IgD-negative memory B cell (primary cell): ENCODE data around the gene IFITM10. TPM values are rescaled to one million over a fixed set of nuclear protein-coding genes. Genes with fewer than 3 reads are reported as not detected.

ENCODE experiments used
- H3K27ac Mint-ChIP-seq, 3 donors: one replicate each; pipeline ENCODE4 v1.8.0; 2020 to 2022; ENCODE audit warnings: mild to moderate bottlenecking in 3 of 3, mixed read lengths in 3 of 3, moderate library complexity in 1 of 3
- H3K27me3 Mint-ChIP-seq: one replicate; pipeline ENCODE4 v1.8.0; 2021; ENCODE audit warnings: mixed read lengths
- H3K36me3 Mint-ChIP-seq: one replicate; pipeline ENCODE4 v1.8.0; 2020; ENCODE audit warnings: mild to moderate bottlenecking, mixed read lengths
- H3K4me1 Mint-ChIP-seq, 3 donors: one replicate each; pipeline ENCODE4 v1.8.0; 2020 to 2022; ENCODE audit warnings: mixed read lengths in 3 of 3, mild to moderate bottlenecking in 1 of 3
- H3K4me3 Mint-ChIP-seq, 4 donors: one replicate each; pipeline ENCODE4 v1.8.0; 2020 to 2022; ENCODE audit warnings: mild to moderate bottlenecking in 4 of 4, mixed read lengths in 4 of 4, moderate library complexity in 3 of 4
- H3K9me3 Mint-ChIP-seq, 3 donors: one replicate each; pipeline ENCODE4 v1.8.0; 2020 to 2021; ENCODE audit warnings: mixed read lengths in 3 of 3, mild to moderate bottlenecking in 1 of 3
- polyA plus RNA-seq: library from polyadenylated mRNA; unstranded; fragments of 300-500 nt; fragmentation: Illumina TruSeq; gene quantifications from one replicate; pipeline ENCODE4 v1.2.3, GENCODE V29; 2021

IFITM10 gene
- polyA plus RNA-seq, 1 donor from 2014 or later = 0.06 TPM

DNA sequence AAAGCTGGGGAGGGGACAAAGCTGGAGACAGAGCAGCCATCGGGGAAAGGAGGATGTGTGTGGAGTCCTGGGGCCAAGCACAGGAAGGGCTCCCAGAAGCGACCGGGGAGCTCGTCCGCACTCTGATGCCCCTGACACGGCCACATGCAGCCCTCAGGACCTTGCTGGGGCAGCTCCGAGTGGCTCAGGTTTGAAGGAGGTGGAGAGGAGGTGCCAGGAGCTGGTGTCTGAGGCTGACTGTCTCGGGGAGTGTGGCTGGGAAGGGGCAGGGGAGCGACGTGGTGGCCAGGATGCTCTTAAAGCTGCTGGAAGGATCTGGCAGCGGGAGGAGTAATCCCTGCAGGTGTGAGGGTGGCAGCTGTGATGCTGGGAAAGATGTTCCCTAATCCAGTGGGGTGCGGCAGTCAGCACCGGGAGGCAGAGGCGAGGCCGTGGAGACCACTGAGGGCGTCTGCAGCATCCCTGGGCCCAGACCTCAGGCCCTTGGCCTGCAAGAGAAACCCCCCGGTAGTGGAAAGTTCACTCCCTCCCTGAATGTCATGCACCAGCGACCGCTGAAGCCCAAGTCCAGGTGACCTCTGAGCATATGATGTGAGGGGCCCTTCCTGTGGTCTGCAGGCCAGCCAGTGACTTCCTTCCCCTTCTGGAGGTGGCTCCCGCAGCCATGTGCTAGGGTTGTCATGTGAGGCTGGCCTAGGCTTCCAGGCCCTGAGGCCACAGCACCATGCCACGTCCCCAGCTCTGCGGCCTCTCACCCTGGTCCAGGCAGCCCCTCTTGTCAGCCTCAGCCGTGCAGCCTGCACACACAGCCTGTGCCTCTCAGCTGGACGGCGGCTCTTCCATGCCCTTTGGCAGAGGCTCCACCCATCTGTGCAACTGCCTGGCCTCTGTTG lies 30.6 kb upstream of the IFITM10 start:
- Mint-ChIP-seq H3K36me3 (no peaks in the 10 kb centered on the region), H3K27me3 (no peaks in the 10 kb centered on the region), H3K9me3 (no peaks in the 10 kb centered on the region), H3K4me3 (peak overlapping the region in 2 of 4 donors; percentile 67 to 70), H3K4me1 (peaks cover 0 to 16% (median 5%) of the 10 kb centered on the region in 3 donors), H3K27ac (no peak overlapping the region)

DNA sequence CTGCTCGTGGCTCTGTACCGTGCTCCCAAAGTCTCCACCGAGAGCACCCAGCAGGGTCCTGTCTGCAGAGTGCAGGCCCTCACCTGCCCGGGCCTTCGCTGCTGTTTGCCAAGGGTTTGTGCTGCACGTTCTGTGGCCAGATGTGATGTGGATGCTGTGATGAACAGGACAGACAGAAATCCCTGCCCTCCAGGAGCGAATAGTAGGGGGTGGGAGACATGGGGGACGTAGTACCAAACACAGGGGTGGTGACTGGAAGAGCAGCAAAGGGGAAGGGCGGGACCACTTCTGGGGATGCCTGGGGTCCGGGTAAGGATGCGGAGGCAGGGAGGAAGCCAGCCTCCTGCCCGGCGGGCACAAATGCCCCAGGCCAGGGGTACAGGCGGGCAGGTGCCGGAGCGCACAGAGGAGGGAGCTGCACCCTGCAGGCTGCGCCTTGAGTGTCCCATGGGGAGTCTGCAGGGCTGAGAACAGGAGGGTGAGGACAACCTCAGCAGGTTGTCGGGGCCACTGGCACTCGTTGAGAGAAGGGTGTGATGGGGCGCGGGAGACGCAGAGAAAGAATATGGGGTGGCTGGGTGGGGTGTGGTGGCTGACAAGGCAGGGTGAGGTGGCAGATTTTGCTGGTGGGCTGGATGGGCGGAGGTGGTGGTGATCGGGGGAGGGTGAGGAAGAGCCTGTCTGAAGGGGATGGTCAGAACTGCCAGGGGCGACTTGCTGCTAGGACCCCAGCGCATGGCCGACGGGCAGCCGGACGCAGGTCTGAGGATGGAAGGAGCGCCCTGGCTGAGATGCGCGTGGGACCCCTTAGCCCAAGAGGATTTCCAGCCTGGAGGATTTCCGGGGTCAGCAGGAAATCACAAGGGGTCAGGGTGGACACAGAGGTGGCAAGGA lies 29.7 kb upstream of the IFITM10 start:
- Mint-ChIP-seq H3K9me3 (no peaks in the 10 kb centered on the region), H3K4me3 (peak overlapping the region in 1 of 4 donors; percentile 12), H3K27me3 (no peaks in the 10 kb centered on the region), H3K4me1 (peaks cover 0 to 16% (median 5%) of the 10 kb centered on the region in 3 donors), H3K27ac (no peak overlapping the region), H3K36me3 (no peaks in the 10 kb centered on the region)

DNA sequence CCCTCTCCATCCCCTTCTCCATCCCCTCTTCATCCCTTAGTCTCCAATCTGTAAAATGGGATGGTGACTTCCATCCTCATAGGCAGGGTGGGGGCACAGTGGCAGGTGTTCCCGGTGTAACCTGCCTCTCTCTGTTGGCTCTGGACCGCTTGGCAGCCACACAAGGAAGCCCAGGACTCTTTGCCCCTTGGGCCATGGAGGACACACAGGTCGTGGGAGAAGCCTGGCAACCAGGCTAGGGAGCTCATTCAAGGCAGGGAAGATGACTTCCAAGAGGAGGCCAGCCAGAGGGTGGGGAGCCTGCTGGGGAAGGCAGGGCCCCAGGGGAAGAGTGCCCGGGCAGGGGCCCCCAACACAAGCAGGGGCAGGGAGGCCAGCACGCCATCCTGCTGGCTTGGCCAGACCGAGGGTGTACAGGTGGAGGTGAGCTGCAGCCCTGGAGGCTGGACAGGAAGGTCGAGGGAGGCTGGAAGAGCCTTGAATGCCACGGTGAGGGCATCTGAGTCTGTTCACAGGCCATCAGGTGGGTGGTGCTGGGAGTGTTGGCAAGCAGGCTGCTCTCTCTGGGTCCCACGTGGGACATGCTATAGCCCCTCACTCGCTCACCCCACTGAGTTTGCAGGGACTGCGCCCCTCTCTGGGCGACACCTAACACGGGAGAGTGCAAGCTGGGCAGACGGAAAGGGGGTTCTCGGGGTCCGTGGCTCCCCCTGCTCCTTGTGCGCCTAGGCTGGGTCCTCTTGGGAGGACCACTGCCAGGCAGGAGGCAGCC lies 28.8 kb upstream of the IFITM10 start:
- H3K27ac Mint-ChIP-seq = peak overlapping the region in 1 of 3 donors; percentile 36
- H3K36me3 Mint-ChIP-seq = no peaks in the 10 kb centered on the region
- peaks cover 2% of the 10 kb centered on the region for H3K27me3 Mint-ChIP-seq
- H3K4me3 Mint-ChIP-seq = no peak overlapping the region
- no peaks in the 10 kb centered on the region for H3K9me3 Mint-ChIP-seq
- peaks cover 0 to 16% (median 5%) of the 10 kb centered on the region in 3 donors for H3K4me1 Mint-ChIP-seq

GRCh38 chr11:1778141-1778911 lies 27.9 kb upstream of the IFITM10 start:
- peaks cover 0 to 16% (median 8%) of the 10 kb centered on the region in 3 donors for H3K4me1 Mint-ChIP-seq
- no peak overlapping the region for H3K4me3 Mint-ChIP-seq
- H3K27me3 Mint-ChIP-seq = peaks cover 7% of the 10 kb centered on the region
- no peak overlapping the region for H3K27ac Mint-ChIP-seq
- no peaks in the 10 kb centered on the region for H3K36me3 Mint-ChIP-seq
- H3K9me3 Mint-ChIP-seq = no peaks in the 10 kb centered on the region

GRCh38 chr11:1777737-1778136 lies 27.3 kb upstream of the IFITM10 start:
- Mint-ChIP-seq H3K4me3 (no peak overlapping the region), H3K9me3 (no peaks in the 10 kb centered on the region), H3K27me3 (peaks cover 9% of the 10 kb centered on the region), H3K27ac (no peak overlapping the region), H3K4me1 (peaks cover 0 to 14% (median 10%) of the 10 kb centered on the region in 3 donors), H3K36me3 (no peaks in the 10 kb centered on the region)

DNA sequence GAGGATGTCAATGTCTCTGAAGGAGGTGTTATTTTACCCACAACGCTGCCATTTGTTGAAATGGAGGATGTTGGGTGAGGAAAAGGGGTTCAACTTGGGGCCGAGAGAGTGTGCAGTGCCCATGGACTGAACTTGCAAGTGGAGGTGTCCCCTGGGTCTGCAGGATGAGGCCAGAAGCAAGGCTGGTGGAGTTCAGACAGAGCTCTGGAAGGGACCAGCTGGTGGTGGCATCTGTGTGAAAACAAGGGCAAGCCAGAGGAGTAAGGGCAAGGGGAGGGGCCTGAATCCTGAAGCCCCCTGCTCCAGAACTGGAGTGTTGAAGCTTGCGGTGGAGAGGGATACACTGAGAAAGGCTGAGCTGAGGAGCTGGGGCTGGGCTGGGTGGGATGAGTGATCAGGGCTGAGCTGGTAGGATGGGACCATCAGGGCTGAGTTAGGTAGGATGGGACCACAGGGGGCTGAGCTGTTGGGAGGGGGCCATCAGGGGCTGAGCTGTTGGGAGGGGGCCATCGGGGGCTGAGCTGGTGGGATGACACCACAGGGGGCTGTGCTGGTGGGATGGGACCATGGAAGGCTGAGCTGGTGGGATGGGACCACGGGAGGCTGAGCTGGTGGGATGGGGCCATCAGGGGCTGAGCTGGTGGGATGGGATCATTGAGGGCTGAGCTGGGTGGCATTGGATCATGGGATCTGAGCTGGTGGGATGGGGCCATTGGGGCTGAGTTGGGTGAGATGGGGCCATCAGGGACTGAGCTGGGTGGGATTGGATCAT lies 26.7 kb upstream of the IFITM10 start:
- H3K27me3 Mint-ChIP-seq = peaks cover 12% of the 10 kb centered on the region
- H3K4me3 Mint-ChIP-seq = peak overlapping the region in 1 of 4 donors; percentile 12
- peaks cover 0 to 15% (median 10%) of the 10 kb centered on the region in 3 donors for H3K4me1 Mint-ChIP-seq
- H3K36me3 Mint-ChIP-seq = no peaks in the 10 kb centered on the region
- H3K9me3 Mint-ChIP-seq = no peaks in the 10 kb centered on the region
- no peak overlapping the region for H3K27ac Mint-ChIP-seq

DNA sequence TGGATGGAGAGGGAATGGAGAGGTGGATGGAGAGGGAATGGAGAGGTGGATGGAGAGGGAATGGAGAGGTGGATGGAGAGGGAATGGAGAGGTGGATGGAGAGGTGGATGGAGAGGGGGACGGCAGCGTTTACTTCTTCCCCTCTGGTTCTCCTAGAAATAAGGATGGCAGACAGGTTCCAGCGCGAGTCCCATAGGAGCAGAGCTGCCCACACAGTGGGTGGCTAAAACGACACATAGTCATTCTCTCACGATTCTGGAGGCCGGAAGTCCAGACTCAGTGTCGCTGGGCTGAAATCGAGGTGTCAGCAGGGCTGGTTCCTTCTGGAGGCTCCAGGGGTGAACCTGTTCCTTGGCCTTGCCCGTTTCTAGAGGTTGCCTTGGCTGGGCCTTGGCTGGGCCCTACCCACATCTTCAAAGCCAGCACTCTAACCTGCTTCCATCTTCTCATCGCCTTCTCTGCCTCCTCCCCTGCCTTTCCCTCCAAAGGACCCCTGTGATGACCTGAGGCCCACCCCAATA lies 26.0 kb upstream of the IFITM10 start:
- Mint-ChIP-seq H3K27ac (no peak overlapping the region), H3K9me3 (no peaks in the 10 kb centered on the region), H3K36me3 (no peaks in the 10 kb centered on the region), H3K4me1 (peaks cover 0 to 12% (median 8%) of the 10 kb centered on the region in 3 donors), H3K4me3 (no peak overlapping the region), H3K27me3 (peaks cover 15% of the 10 kb centered on the region)

- Mint-ChIP-seq H3K27me3 (peaks cover 15% of the 10 kb centered on the region), H3K9me3 (no peaks in the 10 kb centered on the region), H3K4me3 (no peak overlapping the region), H3K27ac (no peak overlapping the region), H3K36me3 (no peaks in the 10 kb centered on the region), H3K4me1 (peaks cover 0 to 5% (median 4%) of the 10 kb centered on the region in 3 donors)
Measured at GRCh38 chr11:1774886-1775285, 24.5 kb upstream of the IFITM10 start.

- Mint-ChIP-seq H3K9me3 (no peaks in the 10 kb centered on the region), H3K4me3 (no peak overlapping the region), H3K4me1 (peaks cover 0 to 5% (median 4%) of the 10 kb centered on the region in 3 donors), H3K36me3 (no peaks in the 10 kb centered on the region), H3K27me3 (peaks cover 16% of the 10 kb centered on the region), H3K27ac (no peak overlapping the region)
Measured at GRCh38 chr11:1773994-1774550, 23.7 kb upstream of the IFITM10 start.

DNA sequence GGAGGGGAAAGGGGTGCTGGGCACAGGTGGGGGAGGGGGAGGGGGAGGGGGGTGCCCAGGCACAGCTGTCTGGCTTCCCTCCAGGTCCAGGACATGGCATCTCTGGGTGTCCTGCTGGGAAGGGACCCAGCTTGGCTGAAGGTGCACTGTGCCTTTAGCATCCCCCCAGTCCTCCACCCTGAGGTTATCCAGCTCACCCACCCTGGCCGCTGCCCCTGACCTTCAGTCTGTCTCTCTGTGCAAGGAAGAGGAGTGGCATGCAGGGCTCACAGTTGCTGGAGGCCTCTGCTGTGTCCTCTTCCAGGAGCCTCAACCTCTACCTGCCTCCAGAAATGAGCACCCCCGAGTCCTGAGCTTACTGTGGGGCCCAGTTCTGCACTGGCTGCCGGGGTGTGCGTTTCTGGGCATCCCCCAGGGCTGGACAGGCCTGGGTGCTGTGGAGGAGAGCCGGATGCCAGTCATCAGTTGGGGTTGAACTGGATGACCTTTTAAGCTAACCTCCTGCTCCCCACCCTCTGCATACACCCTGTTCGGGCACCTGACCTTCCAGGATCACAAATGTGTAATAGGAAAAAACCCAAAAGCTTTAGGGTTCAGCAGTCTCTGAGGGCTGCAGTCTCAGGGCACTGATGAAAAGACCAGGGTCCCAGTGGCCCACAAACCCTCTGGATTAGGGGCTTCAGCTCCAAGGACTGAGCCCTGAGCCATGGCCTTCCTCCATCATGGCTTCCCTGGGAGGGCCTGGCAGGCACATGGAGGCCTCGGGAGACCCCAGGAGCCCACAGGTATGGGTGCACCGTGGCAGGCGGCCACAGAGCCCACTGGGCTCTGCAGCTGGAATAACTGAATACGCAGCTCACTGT lies 23.0 kb upstream of the IFITM10 start:
- H3K9me3 Mint-ChIP-seq = no peaks in the 10 kb centered on the region
- no peaks in the 10 kb centered on the region for H3K36me3 Mint-ChIP-seq
- H3K27me3 Mint-ChIP-seq = peaks cover 16% of the 10 kb centered on the region
- peaks cover 0 to 5% (median 4%) of the 10 kb centered on the region in 3 donors for H3K4me1 Mint-ChIP-seq
- no peak overlapping the region for H3K27ac Mint-ChIP-seq
- peak overlapping the region in 1 of 4 donors; percentile 25 for H3K4me3 Mint-ChIP-seq

DNA sequence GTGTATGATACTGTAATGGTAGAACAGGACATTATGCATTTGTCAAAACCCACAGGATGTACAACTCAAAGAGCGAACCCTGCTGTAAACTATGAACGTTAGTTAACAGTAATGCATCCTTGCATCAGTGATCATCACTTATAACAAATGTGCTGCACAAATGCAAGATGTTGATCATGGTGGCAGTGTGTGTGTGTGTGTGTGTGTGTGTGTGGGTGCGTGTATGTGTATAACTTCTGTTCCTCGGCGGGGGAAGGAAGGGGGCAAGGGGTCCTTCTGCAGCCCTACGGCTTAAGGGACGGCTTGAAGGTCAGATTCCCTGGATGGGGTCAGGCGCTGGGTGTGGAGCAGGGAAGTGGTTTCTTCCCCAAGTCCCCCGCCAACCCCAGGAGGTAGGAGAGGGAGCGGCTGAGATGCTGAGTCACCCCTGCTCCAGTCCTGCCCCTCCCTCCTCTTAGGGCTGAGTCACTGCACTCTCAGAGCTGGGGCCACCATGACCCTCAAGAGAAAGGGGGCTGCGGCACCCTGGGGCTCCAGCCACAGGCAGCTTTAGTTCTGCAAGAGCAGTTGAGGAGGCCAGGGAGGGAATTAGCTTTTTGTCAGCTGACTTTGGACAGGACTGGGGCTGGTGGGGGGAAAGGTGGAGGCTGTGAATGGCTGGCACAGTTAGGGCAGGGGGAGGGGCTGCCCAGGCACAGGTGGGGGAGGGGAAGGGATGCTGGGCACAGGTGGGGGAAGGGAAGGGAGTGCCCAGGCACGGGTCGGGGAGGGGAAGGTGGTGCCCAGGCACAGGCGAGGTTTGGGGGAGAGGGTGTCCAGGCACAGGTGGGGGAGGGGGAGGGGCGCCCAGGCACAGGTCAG lies 22.1 kb upstream of the IFITM10 start:
- no peaks in the 10 kb centered on the region for H3K36me3 Mint-ChIP-seq
- no peaks in the 10 kb centered on the region for H3K9me3 Mint-ChIP-seq
- H3K4me3 Mint-ChIP-seq = peak overlapping the region in 2 of 4 donors; percentile 73 to 74
- H3K4me1 Mint-ChIP-seq = peaks cover 0 to 5% (median 4%) of the 10 kb centered on the region in 3 donors
- no peak overlapping the region for H3K27ac Mint-ChIP-seq
- peaks cover 16% of the 10 kb centered on the region for H3K27me3 Mint-ChIP-seq
